Caco-2 (cell line): ENCODE measurements around the gene ZNF576. TPM values are rescaled to one million over a fixed set of nuclear protein-coding genes. Genes with fewer than 3 reads are reported as not detected.

Experiments used
- BruUV-seq: library from RNA; stranded (reverse); fragments of 400-500 nt; replicated peaks from 2 replicates; lab custom pipeline; 2021; lab: Mats Ljungman, UMichigan
- CTCF ChIA-PET: fragments of 300-600 bp; sonication (Branson Sonifier 250); formaldehyde crosslinking; loops from one replicate; lab custom pipeline; 2022; ENCODE audit warnings: antibody characterized with exemption; lab: Charles Lee
- POLR2A ChIA-PET: fragments of 300-600 bp; sonication (Branson Sonifier 250); formaldehyde crosslinking; loops from one replicate; lab custom pipeline; 2022; ENCODE audit warnings: antibody characterized with exemption; lab: Charles Lee
- DNase-seq, 2 experiments: peaks; one replicate each; pipeline versions ENCODE4 v3.0.0 to v3.0.0-alpha.2; 2020 to 2022
- H3K27me3 ChIP-seq: replicated peaks from 2 replicates; pipeline ENCODE4 v1.6.0; 2011; ENCODE audit warnings: low read length; ENCODE audit not compliant: control insufficient read depth, insufficient read depth
- H3K36me3 ChIP-seq: 2 replicates; pipeline ENCODE4 v1.5.1; 2011; ENCODE audit warnings: low read length; ENCODE audit not compliant: control insufficient read depth, insufficient read depth
- H3K4me1 ChIP-seq: fragments of 250-450 bp; sonication (Bioruptor Pico); 2 replicates; pipeline ENCODE4 v1.5.1; 2020; ENCODE audit warnings: mild to moderate bottlenecking
- H3K4me3 ChIP-seq: 2 replicates; pipeline ENCODE4 v1.5.1; 2011; ENCODE audit warnings: low read depth, mild to moderate bottlenecking, control low read depth, low read length
- H3K9me3 ChIP-seq: fragments of 250-450 bp; sonication (Bioruptor Pico); 2 replicates; pipeline ENCODE4 v1.5.1; 2020; ENCODE audit warnings: mild to moderate bottlenecking, moderate library complexity
- H3K27ac Mint-ChIP-seq: one replicate; pipeline ENCODE4 v1.8.0; 2022; ENCODE audit warnings: mixed read lengths; ENCODE audit not compliant: unreplicated experiment
- H3K27me3 Mint-ChIP-seq: one replicate; pipeline ENCODE4 v1.8.0; 2022; ENCODE audit warnings: mixed read lengths; ENCODE audit not compliant: insufficient read depth, unreplicated experiment
- H3K36me3 Mint-ChIP-seq: one replicate; pipeline ENCODE4 v1.8.0; 2022; ENCODE audit warnings: mild to moderate bottlenecking, mixed read lengths; ENCODE audit not compliant: insufficient read depth, unreplicated experiment
- H3K4me1 Mint-ChIP-seq: one replicate; pipeline ENCODE4 v1.8.0; 2022; ENCODE audit warnings: low read depth, mixed read lengths; ENCODE audit not compliant: unreplicated experiment
- H3K4me3 Mint-ChIP-seq: one replicate; pipeline ENCODE4 v1.8.0; 2022; ENCODE audit warnings: mild to moderate bottlenecking, moderate library complexity, mixed read lengths; ENCODE audit not compliant: unreplicated experiment
- H3K9me3 Mint-ChIP-seq: one replicate; pipeline ENCODE4 v1.8.0; 2022; ENCODE audit warnings: mixed read lengths; ENCODE audit not compliant: unreplicated experiment
- CTCF ChIP-seq, 2 experiments: fragments of 200-600 bp in 1 of 2; IDR thresholded peaks; 1 replicate in 1 of 2; 2 replicates in 1 of 2; pipeline versions ENCODE4 v1.5.1 to v1.8.0; 2011 to 2022; ENCODE audit warnings: antibody characterized with exemption in 1 of 2, control low read depth in 1 of 2, inconsistent platforms in 1 of 2, low read depth in 1 of 2, low read length in 1 of 2, mild to moderate bottlenecking in 1 of 2, moderate library complexity in 1 of 2; ENCODE audit not compliant: insufficient read depth in 1 of 2, severe bottlenecking in 1 of 2, unreplicated experiment in 1 of 2
- intact Hi-C: fragments of 100-400 bp; cut with micrococcal nuclease; formaldehyde crosslinking; loops from one replicate; pipeline ENCODE4 v1.10.0; 2022; ENCODE audit not compliant: unreplicated experiment
- total RNA-seq: library from RNA; stranded (reverse); gene quantifications from 2 replicates; pipeline ENCODE4 v1.2.3, GENCODE V29; 2022

ZNF576 gene
- total RNA-seq, 1 experiment from 2014 or later = 13.2 TPM

- intact Hi-C loops = no loop called here
- Histone ChIP-seq H3K36me3 (no peaks in the 10 kb centered on the region), H3K27me3 (no peaks in the 10 kb centered on the region; the same call in 1 of the 2 replicates), H3K4me1 (peaks cover 17% of the 10 kb centered on the region; the same call in 1 of the 2 replicates), H3K4me3 (peak within 1 kb of the TSS; percentile 78), H3K9me3 (no peaks in the 10 kb centered on the region)
- peaks cover 6% of the 10 kb centered on the region for H3K36me3 Mint-ChIP-seq
- peak within 1 kb of the TSS; percentile 49 for H3K27ac Mint-ChIP-seq
- peak within 1 kb of the TSS; percentile 94 for H3K4me3 Mint-ChIP-seq
- no peak for TF ChIP-seq CTCF (IDR thresholded peaks at IDR 0.05; ENCODE audit: insufficient read depth in 1 of 2, low read depth in 1 of 2, low read length in 1 of 2, severe bottlenecking in 1 of 2, unreplicated experiment in 1 of 2)
- CTCF ChIA-PET = no interaction called here
- POLR2A ChIA-PET = no interaction called here
- H3K9me3 Mint-ChIP-seq = peaks cover 5% of the 10 kb centered on the region
- peaks cover 18% of the 10 kb centered on the region for H3K27me3 Mint-ChIP-seq
- DNase-seq = peak; percentile 56 to 60
- peaks cover 19% of the 10 kb centered on the region for H3K4me1 Mint-ChIP-seq
- BruUV-seq = no TSS peak
These were observed 43.4 kb downstream of the ZNF576 start, which contains the start of gene CADM4 for GRCh38 chr19:43639519-43640423. Gene CADM4, minus strand, starts transcription at chr19:43639850. Its CDS starts 60 bp downstream, at chr19:43639790.

- H3K27me3 ChIP-seq = no peaks in the 10 kb centered on the region; the same call in 1 of the 2 replicates
- intact Hi-C loops = no loop called here
- BruUV-seq = no TSS peak
- Mint-ChIP-seq H3K9me3 (peaks cover 7% of the 10 kb centered on the region), H3K4me1 (peaks cover 12% of the 10 kb centered on the region), H3K27me3 (peaks cover 18% of the 10 kb centered on the region), H3K36me3 (peaks cover 6% of the 10 kb centered on the region), H3K4me3 (peak overlapping the region; percentile 63), H3K27ac (no peak overlapping the region)
- no peaks in the 10 kb centered on the region for H3K9me3 ChIP-seq
- TF ChIP-seq CTCF (IDR thresholded peaks at IDR 0.05; ENCODE audit: insufficient read depth in 1 of 2, low read depth in 1 of 2, low read length in 1 of 2, severe bottlenecking in 1 of 2, unreplicated experiment in 1 of 2) = no peak
- peak overlapping the region; percentile 78 for H3K4me3 ChIP-seq
- no peak for DNase-seq
- ChIA-PET CTCF (no interaction called here), POLR2A (no interaction called here)
- peaks cover 11% of the 10 kb centered on the region; the same call in 1 of the 2 replicates for H3K4me1 ChIP-seq
- no peaks in the 10 kb centered on the region for H3K36me3 ChIP-seq
These were observed 44.0 kb downstream of the ZNF576 start for GRCh38 chr19:43640424-43640757.

GRCh38 chr19:43641333-43641732 lies 44.9 kb downstream of the ZNF576 start:
- intact Hi-C loops = no loop called here
- no TSS peak for BruUV-seq
- TF ChIP-seq CTCF (IDR thresholded peaks at IDR 0.05; ENCODE audit: insufficient read depth in 1 of 2, low read depth in 1 of 2, low read length in 1 of 2, severe bottlenecking in 1 of 2, unreplicated experiment in 1 of 2) = no peak
- POLR2A ChIA-PET = interaction anchor here (0.9 kb wide), 1 partner anchor 45 kb away, joined by 4 read pairs; the partner anchor contains the start of genes IRGQ and ZNF576
- Mint-ChIP-seq H3K9me3 (peaks cover 7% of the 10 kb centered on the region), H3K4me3 (peak overlapping the region; percentile 63), H3K27ac (no peak overlapping the region), H3K36me3 (peaks cover 6% of the 10 kb centered on the region), H3K4me1 (peaks cover 9% of the 10 kb centered on the region), H3K27me3 (peaks cover 18% of the 10 kb centered on the region)
- H3K4me1 ChIP-seq = 0 out of 2 replicates have a peak, but pooled peaks cover 6% of the 10 kb centered on the region
- no peak overlapping the region for H3K4me3 ChIP-seq
- peak in 1 of 2 experiments; percentile 46 for DNase-seq
- CTCF ChIA-PET = interaction anchor here (0.5 to 0.7 kb wide), 2 partner anchors 91 to 159 kb away, joined by 3 read pairs; no protein-coding TSS in a partner anchor
- no peaks in the 10 kb centered on the region for H3K9me3 ChIP-seq
- H3K36me3 ChIP-seq = no peaks in the 10 kb centered on the region
- H3K27me3 ChIP-seq = no peaks in the 10 kb centered on the region
